Fibroblast of lung (primary cell): Measurements from ENCODE around the gene KLHDC7B.

Source experiments
- EZH2 ChIP-seq: IDR thresholded peaks from 2 replicates; pipeline ENCODE4 v1.5.1; 2012; ENCODE audit warnings: low read length, control low read depth, mild to moderate bottlenecking; ENCODE audit errors: missing control alignments
- TF ChIP-seq, protein P1 (sequence below), 2 donors: IDR thresholded peaks in 1 of 2; conservative IDR thresholded peaks in 1 of 2; 1 replicate in 1 of 2; 2 replicates in 1 of 2; pipeline ENCODE4 v1.5.1; 2011 to 2012; ENCODE audit warnings: low read length in 2 of 2, control low read depth in 1 of 2, inconsistent platforms in 1 of 2, low read depth in 1 of 2, mild to moderate bottlenecking in 1 of 2

DNA sequence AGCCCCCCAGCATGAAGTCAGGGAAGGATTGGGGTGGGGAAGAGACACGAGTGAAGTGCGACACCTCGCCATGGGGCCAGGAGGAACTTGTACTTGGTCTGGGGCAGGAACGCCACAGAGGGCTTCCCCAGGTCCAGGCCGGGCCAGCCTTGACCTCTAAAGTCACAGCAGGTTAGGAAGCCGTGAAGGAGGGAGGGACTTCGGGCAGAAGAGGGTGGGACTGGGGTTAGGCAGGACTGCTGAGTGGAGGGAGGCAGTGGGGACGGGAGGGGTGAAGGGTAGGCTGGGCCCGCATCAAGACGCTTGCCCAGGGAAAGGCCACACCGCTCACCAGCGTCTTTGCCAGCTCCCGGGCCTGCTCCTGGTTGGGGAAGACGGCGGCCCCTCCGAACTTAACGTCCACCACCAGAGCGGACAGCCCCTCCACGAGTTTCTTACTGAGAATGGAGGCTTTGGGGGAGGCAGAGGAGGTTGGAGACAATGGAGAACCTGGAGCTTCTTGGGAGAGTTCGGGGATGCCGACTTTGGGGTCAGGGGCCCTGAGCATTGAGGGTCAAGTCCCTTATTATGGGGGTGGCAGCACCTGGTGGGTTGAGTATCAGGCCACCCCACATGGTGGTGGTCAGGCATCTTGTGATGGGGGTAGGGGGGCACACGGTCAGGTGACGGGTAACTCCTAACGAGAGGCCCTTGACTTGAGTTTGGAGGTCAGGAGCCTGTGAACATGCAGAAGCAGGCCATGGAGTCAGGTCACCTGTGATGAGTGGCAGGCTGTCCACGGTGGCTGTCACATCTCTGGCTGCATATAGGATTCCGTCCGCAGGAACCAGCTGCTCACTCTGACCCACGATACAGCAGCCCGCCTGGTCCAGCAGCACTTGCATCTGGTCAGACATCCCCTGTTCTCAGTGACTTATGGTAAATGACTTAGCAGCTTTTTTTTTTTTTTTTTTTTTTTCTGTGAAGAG is 18.6 kb upstream of the KLHDC7B start:
- TF ChIP-seq, protein P1, sequence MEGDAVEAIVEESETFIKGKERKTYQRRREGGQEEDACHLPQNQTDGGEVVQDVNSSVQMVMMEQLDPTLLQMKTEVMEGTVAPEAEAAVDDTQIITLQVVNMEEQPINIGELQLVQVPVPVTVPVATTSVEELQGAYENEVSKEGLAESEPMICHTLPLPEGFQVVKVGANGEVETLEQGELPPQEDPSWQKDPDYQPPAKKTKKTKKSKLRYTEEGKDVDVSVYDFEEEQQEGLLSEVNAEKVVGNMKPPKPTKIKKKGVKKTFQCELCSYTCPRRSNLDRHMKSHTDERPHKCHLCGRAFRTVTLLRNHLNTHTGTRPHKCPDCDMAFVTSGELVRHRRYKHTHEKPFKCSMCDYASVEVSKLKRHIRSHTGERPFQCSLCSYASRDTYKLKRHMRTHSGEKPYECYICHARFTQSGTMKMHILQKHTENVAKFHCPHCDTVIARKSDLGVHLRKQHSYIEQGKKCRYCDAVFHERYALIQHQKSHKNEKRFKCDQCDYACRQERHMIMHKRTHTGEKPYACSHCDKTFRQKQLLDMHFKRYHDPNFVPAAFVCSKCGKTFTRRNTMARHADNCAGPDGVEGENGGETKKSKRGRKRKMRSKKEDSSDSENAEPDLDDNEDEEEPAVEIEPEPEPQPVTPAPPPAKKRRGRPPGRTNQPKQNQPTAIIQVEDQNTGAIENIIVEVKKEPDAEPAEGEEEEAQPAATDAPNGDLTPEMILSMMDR (conservative IDR thresholded peaks at IDR 0.05 in 1 of 2, IDR thresholded peaks at IDR 0.05 in 1 of 2; ENCODE audit: low read depth in 1 of 2, low read length in 2 of 2), result no peak
- TF ChIP-seq EZH2, result no peak
